HG02981 (cell line): ENCODE measurements around the gene CST5.
"Not testable (repeated sequence)": the region's sequence is repeated elsewhere in the genome, so short reads cannot be mapped to it uniquely, and the experiment has no call there.

ENCODE experiments used
- ATAC-seq: cut with Tn5 transposase; IDR thresholded peaks from one replicate; pipeline ENCODE4 v1.9.1; 2021; ENCODE audit warnings: mild to moderate bottlenecking, moderate library complexity; ENCODE audit not compliant: unreplicated experiment

The CST5 gene, protein sequence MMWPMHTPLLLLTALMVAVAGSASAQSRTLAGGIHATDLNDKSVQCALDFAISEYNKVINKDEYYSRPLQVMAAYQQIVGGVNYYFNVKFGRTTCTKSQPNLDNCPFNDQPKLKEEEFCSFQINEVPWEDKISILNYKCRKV

GRCh38 chr20:23879328-23879798 lies at the start of gene CST5:
TSS of gene CST5 (minus strand) at chr20:23879748. CDS start at chr20:23879676, 72 bp downstream.
- no peak for ATAC-seq

GRCh38 chr20:23928788-23929187 lies 49.2 kb upstream of the CST5 start:
- ATAC-seq = no peak

GRCh38 chr20:23928353-23928752 lies 48.8 kb upstream of the CST5 start:
- ATAC-seq = no peak

GRCh38 chr20:23926944-23927872 lies 47.7 kb upstream of the CST5 start:
- no peak for ATAC-seq

- ATAC-seq = no peak
These were observed 47.0 kb upstream of the CST5 start for GRCh38 chr20:23926526-23926880.

DNA sequence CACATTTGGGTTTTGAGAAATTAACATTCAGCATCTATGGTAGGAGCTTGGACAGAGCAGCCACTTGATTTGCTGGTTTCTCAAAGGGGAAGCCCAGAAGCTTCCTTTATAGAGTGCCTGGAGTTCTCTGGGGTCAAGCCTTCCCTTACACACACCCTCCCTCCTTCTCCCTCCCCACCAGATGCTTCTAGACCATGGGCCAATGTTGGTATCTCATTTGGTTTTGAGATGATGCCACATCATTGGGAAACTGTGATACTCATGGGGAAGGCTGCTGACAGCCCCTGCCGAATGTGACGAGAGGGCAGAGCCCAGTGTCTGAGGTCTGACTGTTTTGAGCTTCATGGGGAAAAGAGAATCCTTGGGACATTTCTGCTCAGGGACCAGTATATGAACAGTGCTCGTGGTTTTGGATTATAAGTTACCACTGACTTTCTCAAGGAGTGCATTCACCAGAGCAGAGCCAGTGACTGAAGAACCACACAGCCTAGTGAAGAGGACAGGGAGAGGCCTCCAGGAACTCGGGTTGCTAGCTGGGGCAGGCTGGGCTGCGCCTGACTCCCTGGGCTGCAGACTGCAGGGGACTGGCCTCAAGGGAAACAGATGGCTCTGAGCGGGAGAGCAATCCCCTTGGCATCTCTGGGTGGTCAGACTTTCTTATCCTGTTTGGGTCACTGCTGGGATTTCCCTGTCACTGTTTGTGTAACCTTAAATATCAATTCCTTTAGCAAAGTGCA lies 46.4 kb upstream of the CST5 start:
- ATAC-seq = no peak

- ATAC-seq = no peak
These were observed 45.2 kb upstream of the CST5 start for GRCh38 chr20:23924751-23925150.

- no peak for ATAC-seq
These were observed 44.4 kb upstream of the CST5 start for GRCh38 chr20:23923891-23924435.

DNA sequence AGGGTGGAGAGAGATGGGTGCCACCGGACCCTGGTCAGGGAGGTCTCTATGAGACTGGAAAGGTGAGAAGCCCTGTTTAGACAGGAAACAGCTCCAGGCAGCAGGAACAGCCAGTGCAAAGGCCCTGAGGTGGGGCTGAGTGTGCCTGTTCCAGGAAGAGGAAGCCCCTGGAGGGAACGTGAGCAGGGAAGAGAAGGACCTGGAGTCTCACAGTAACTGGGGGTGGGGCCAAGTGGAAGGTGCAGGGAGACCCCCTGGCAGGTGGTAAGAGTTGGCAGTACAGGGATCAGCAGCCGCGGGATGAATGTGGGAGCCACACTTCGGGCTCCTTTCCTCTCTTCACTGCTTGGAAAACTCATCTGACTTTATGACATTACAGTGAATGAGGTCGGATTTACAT lies 43.8 kb upstream of the CST5 start:
- ATAC-seq = no peak

DNA sequence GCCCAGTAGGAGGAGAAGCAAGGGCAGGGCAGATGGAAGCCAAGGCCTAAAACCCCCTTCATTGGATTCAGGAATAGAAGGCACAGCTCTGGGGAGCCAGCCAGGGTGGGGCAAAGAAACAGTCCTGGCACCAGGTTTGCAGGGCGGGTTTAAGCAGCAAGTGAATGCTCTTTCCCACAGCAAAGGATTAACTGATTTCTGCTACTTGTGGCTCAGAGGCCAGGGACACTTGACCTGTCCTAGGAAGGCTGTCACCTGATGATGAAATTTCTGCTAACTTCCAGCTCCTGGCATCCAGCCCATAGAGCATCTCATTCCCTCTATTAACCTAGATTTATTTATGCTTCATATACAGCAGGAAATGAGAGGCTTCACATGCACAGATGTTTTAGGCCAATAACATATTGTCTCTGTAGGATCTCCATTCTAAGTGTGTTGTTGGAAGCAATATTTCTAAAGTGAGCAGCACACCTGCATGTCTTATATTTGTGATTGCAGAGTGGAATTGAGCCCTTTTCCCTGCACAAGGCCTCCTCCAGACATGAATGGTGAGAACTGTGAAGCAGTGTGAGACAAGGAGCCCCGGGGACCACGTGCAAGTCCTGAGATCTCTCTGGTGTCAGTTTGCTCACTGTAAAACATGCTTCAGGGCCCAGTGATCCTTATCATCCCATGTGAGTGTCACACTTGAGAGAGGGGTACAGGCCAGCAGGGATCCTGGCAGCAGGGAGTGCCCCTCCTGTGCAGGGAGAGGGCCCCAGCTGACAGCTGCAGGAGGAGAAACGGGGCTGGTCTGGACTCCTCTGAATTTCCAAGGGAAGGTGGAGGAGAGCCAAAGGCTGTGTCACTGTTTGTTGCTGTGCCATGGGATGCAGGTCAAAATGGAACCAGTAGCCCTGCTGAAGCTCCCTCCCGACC lies 41.1 kb upstream of the CST5 start:
- ATAC-seq = no peak

DNA sequence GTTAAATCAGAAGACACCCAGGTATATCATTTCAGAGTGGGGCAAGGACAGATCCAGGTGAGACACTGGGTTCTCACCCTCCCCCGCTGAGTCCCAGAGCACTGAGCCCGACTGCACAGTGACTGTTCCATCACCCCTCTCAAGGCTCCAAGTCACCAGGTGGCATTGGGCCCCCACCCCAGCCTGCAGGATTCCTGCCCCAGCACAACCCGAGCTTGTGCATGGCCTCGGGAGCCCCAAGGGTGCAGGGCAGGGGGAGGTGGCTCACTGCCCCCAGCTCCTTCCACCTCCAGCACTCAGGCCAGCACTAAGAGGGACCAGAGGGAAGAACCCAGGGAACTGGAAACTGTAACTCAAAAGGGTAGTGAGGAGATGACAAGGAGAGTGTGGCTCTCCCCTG lies 39.3 kb upstream of the CST5 start:
- ATAC-seq = no peak

GRCh38 chr20:23918101-23918862 lies 38.7 kb upstream of the CST5 start:
- no peak for ATAC-seq

- no peak for ATAC-seq
These were observed 37.6 kb upstream of the CST5 start for GRCh38 chr20:23917024-23917725.

GRCh38 chr20:23915844-23916243 lies 36.3 kb upstream of the CST5 start:
- no peak for ATAC-seq

GRCh38 chr20:23914469-23914868 lies 34.9 kb upstream of the CST5 start:
- ATAC-seq = not testable (repeated sequence)

GRCh38 chr20:23910210-23910609 lies 30.7 kb upstream of the CST5 start:
- no peak for ATAC-seq

GRCh38 chr20:23909390-23909789 lies 29.8 kb upstream of the CST5 start:
- no peak for ATAC-seq

- no peak for ATAC-seq
These were observed 28.0 kb upstream of the CST5 start for GRCh38 chr20:23907579-23907978.

GRCh38 chr20:23902396-23902795 lies 22.8 kb upstream of the CST5 start:
- not testable (repeated sequence) for ATAC-seq
